Loucy (cell line): ENCODE results near the gene CELF4.

Source experiments
- EZH2phosphoT487 ChIP-seq: fragments of 200-600 bp; IDR thresholded peaks from 2 replicates; pipeline ENCODE4 v1.6.1; 2018; ENCODE audit warnings: antibody characterized with exemption, mild to moderate bottlenecking, moderate library complexity, borderline replicate concordance
- TF ChIP-seq, protein P1 (sequence below): fragments of 200-600 bp; sonication (generic); conservative IDR thresholded peaks from 2 replicates; pipeline ENCODE4 v1.5.1; 2014; ENCODE audit warnings: mild to moderate bottlenecking, antibody characterized with exemption, low read length

DNA sequence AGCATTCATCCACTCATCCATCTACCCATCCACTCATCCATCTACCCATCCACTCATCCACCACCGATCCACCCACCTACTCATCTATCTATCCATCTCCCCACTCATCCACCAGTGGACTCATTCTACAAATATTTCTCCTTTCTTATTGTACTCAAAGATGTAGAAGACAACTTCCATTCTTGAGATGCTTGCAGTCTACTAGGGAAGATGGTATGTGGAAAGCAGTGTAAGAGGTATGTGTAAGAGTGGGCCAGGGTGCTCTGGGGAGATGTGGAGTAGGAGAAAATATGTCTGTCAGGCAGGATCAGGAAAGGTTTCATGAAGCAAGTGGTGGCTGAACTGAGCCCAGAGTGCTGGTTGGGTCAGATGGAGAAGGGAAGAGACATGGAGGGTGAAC lies 150.8 kb downstream of the CELF4 start:
- TF ChIP-seq, protein P1, sequence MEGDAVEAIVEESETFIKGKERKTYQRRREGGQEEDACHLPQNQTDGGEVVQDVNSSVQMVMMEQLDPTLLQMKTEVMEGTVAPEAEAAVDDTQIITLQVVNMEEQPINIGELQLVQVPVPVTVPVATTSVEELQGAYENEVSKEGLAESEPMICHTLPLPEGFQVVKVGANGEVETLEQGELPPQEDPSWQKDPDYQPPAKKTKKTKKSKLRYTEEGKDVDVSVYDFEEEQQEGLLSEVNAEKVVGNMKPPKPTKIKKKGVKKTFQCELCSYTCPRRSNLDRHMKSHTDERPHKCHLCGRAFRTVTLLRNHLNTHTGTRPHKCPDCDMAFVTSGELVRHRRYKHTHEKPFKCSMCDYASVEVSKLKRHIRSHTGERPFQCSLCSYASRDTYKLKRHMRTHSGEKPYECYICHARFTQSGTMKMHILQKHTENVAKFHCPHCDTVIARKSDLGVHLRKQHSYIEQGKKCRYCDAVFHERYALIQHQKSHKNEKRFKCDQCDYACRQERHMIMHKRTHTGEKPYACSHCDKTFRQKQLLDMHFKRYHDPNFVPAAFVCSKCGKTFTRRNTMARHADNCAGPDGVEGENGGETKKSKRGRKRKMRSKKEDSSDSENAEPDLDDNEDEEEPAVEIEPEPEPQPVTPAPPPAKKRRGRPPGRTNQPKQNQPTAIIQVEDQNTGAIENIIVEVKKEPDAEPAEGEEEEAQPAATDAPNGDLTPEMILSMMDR: no peak
- TF ChIP-seq EZH2phosphoT487: no peak
